ENCODE data around the gene CD163L1. TPM values are rescaled to one million over a fixed set of nuclear protein-coding genes. Genes with fewer than 3 reads are reported as not detected.

Gene CD163L1
- total and polyA plus RNA-seq, 2 donors (not counting 1 experiment from before 2014, with no cell fraction given) = 0.33 to 0.78 TPM

GRCh38 chr12:7361265-7361664, 82.7 kb downstream of the CD163L1 start:
- TF ChIP-seq EZH2 (IDR thresholded peaks at IDR 0.05; ENCODE audit: low read length, missing control alignments) = no peak
- TF ChIP-seq, protein P1, sequence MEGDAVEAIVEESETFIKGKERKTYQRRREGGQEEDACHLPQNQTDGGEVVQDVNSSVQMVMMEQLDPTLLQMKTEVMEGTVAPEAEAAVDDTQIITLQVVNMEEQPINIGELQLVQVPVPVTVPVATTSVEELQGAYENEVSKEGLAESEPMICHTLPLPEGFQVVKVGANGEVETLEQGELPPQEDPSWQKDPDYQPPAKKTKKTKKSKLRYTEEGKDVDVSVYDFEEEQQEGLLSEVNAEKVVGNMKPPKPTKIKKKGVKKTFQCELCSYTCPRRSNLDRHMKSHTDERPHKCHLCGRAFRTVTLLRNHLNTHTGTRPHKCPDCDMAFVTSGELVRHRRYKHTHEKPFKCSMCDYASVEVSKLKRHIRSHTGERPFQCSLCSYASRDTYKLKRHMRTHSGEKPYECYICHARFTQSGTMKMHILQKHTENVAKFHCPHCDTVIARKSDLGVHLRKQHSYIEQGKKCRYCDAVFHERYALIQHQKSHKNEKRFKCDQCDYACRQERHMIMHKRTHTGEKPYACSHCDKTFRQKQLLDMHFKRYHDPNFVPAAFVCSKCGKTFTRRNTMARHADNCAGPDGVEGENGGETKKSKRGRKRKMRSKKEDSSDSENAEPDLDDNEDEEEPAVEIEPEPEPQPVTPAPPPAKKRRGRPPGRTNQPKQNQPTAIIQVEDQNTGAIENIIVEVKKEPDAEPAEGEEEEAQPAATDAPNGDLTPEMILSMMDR (conservative IDR thresholded peaks at IDR 0.05 in 1 of 2, IDR thresholded peaks at IDR 0.05 in 1 of 2; ENCODE audit: low read depth in 1 of 2, low read length in 2 of 2) = no peak
- no peak overlapping the region for H3K4me3 ChIP-seq (replicated peaks in 1 of 4; ENCODE audit: control extremely low read depth in 1 of 4, insufficient read depth in 1 of 4, low read depth in 3 of 4, low read length in 4 of 4)
- H3K27me3 ChIP-seq (ENCODE audit: control insufficient read depth, insufficient read depth, low read length) = no peaks in the 10 kb centered on the region
- no peak overlapping the region for H2AFZ ChIP-seq (ENCODE audit: low read length)
- no peaks in the 10 kb centered on the region for H4K20me1 ChIP-seq (ENCODE audit: control insufficient read depth, extremely low read depth, insufficient read depth, low read length)
- no peak overlapping the region for H3K4me2 ChIP-seq (ENCODE audit: extremely low read depth, insufficient read depth, low read length)
- no peaks in the 10 kb centered on the region for H3K9me3 ChIP-seq (ENCODE audit: control insufficient read depth, insufficient read depth, low read depth, low read length)
- H3K4me1 ChIP-seq (ENCODE audit: control insufficient read depth, extremely low read depth, insufficient read depth, low read length) = no peaks in the 10 kb centered on the region
- no peak overlapping the region for H3K9ac ChIP-seq (ENCODE audit: insufficient read depth, low read length)
- H3K36me3 ChIP-seq (ENCODE audit: control insufficient read depth, insufficient read depth, low read length) = no peaks in the 10 kb centered on the region
- DNase-seq (ENCODE audit: low read depth in 2 of 2) = no peak
- H3K27ac ChIP-seq (ENCODE audit: insufficient read depth, low read length) = no peak overlapping the region
- H3K79me2 ChIP-seq (ENCODE audit: control insufficient read depth, insufficient read depth, low read length) = no peaks in the 10 kb centered on the region

- Histone ChIP-seq H2AFZ (ENCODE audit: low read length) (no peak overlapping the region), H3K27ac (ENCODE audit: insufficient read depth, low read length) (no peak overlapping the region), H3K79me2 (ENCODE audit: control insufficient read depth, insufficient read depth, low read length) (no peaks in the 10 kb centered on the region), H3K4me2 (ENCODE audit: extremely low read depth, insufficient read depth, low read length) (no peak overlapping the region), H3K9me3 (ENCODE audit: control insufficient read depth, insufficient read depth, low read depth, low read length) (no peaks in the 10 kb centered on the region), H3K4me3 (replicated peaks in 1 of 4; ENCODE audit: control extremely low read depth in 1 of 4, insufficient read depth in 1 of 4, low read depth in 3 of 4, low read length in 4 of 4) (no peak overlapping the region), H3K36me3 (ENCODE audit: control insufficient read depth, insufficient read depth, low read length) (no peaks in the 10 kb centered on the region), H3K27me3 (ENCODE audit: control insufficient read depth, insufficient read depth, low read length) (no peaks in the 10 kb centered on the region), H4K20me1 (ENCODE audit: control insufficient read depth, extremely low read depth, insufficient read depth, low read length) (no peaks in the 10 kb centered on the region), H3K4me1 (ENCODE audit: control insufficient read depth, extremely low read depth, insufficient read depth, low read length) (no peaks in the 10 kb centered on the region), H3K9ac (ENCODE audit: insufficient read depth, low read length) (no peak overlapping the region)
- DNase-seq (ENCODE audit: low read depth in 2 of 2) = no peak
- TF ChIP-seq EZH2 (IDR thresholded peaks at IDR 0.05; ENCODE audit: low read length, missing control alignments) = no peak
- TF ChIP-seq, protein P1 (conservative IDR thresholded peaks at IDR 0.05 in 1 of 2, IDR thresholded peaks at IDR 0.05 in 1 of 2; ENCODE audit: low read depth in 1 of 2, low read length in 2 of 2) = no peak
Observed at GRCh38 chr12:7354529-7354928, 89.4 kb downstream of the CD163L1 start.

GRCh38 chr12:7352661-7353060, 91.3 kb downstream of the CD163L1 start:
- TF ChIP-seq EZH2 (IDR thresholded peaks at IDR 0.05; ENCODE audit: low read length, missing control alignments) = no peak
- TF ChIP-seq, protein P1 (conservative IDR thresholded peaks at IDR 0.05 in 1 of 2, IDR thresholded peaks at IDR 0.05 in 1 of 2; ENCODE audit: low read depth in 1 of 2, low read length in 2 of 2) = no peak
- Histone ChIP-seq H3K4me3 (replicated peaks in 1 of 4; ENCODE audit: control extremely low read depth in 1 of 4, insufficient read depth in 1 of 4, low read depth in 3 of 4, low read length in 4 of 4) (no peak overlapping the region), H3K36me3 (ENCODE audit: control insufficient read depth, insufficient read depth, low read length) (no peaks in the 10 kb centered on the region), H3K4me1 (ENCODE audit: control insufficient read depth, extremely low read depth, insufficient read depth, low read length) (no peaks in the 10 kb centered on the region), H2AFZ (ENCODE audit: low read length) (no peak overlapping the region), H3K27ac (ENCODE audit: insufficient read depth, low read length) (no peak overlapping the region), H3K9me3 (ENCODE audit: control insufficient read depth, insufficient read depth, low read depth, low read length) (no peaks in the 10 kb centered on the region), H4K20me1 (ENCODE audit: control insufficient read depth, extremely low read depth, insufficient read depth, low read length) (no peaks in the 10 kb centered on the region), H3K4me2 (ENCODE audit: extremely low read depth, insufficient read depth, low read length) (no peak overlapping the region), H3K27me3 (ENCODE audit: control insufficient read depth, insufficient read depth, low read length) (no peaks in the 10 kb centered on the region), H3K9ac (ENCODE audit: insufficient read depth, low read length) (no peak overlapping the region), H3K79me2 (ENCODE audit: control insufficient read depth, insufficient read depth, low read length) (no peaks in the 10 kb centered on the region)
- no peak for DNase-seq (ENCODE audit: low read depth in 2 of 2)

Measured in fibroblast of lung (primary cell).